ENCODE measurements around the gene SNIP1.
"Not testable (repeated sequence)": the region's sequence is repeated elsewhere in the genome, so short reads cannot be mapped to it uniquely, and the experiment has no call there.

Gene SNIP1

DNA sequence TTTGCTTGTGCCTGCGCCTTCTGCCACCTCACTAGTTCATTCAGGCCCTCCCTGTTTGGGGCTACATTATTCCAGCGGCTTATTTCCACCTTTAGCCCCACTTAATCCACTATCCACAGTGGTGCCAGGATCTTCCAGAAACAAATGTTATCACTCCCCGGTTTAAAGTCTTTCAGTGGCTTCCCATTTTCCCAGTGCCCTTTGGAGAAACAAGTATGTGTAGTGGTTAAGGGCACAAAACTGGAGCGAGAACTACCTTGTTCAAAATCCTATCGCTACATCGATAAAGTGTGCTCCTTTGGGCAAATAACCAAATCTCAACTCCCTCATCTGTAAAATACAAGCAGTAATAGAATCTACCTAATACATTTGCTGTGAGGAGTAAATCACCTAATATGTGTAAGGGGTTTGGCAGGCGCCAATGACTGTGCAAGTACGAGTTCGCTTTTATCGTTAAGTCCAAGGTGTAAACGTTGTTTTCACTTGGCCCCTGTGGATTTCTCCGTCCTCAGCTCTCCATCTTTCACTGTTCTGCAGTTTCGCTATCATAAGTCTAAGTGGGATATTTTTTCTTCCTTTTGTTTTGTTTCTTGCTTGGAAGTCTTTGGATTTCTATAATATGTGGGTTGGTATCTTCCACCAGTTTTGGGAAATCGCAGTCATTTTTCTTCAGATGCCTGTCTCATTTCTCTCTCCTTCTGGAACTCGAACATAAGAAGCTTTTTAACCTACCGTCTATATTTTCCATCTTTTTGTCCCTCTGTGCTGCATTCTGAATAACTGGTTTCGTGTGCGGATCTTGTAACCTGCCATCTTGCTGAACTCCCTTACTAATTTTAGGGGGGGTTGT is 38.7 kb downstream of the SNIP1 start:
- POLR2A ChIA-PET: interaction anchor here (1.0 to 1.5 kb wide), 4 partner anchors 41 to 175 kb away, joined by 3 to 5 read pairs (median 4); partner anchors contain the start of gene ZC3H12A
- no peak for DNase-seq (ENCODE audit: low read depth, low spot score)

DNA sequence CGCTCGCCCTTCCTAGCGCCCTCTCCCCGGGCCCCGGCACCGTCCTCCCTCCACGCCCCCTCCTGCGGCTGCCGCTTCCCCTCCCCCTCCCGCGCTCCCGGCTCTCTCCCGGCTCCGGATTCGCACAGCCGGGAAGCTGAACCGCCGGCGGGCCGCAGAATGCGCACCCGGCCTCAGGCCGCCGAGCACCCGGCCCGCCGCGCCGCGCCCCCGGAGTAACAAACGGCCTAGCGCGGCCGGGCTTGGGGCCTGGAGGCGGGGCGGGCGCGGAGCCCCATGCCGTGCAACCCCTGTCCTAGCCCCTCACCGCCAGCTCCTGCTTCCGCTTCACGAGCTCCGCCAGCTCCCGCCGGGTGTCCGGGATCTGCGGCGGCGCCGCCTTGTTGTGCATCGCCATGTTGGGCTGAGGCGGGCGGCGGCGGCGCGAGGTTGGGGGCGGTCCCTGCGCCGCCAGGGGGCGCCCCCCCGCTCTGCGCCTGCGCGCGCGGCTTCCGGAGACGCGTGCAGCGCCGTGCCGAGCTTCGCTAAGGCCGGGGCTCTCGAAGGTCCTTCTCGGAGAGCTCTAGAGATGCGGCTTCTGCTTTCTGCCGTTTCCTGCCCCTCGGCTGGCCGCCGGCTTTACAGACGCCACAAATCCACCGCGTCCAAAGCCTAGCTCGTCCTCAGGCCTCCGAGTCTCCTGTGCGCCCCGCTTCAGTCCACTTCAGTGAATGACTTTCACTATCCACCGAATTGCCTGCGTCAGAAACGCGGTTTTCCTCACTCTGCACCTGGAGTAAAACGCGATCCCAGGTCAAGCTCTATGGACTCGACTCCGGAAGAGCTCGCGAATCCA is 39.5 kb downstream of the SNIP1 start, which contains the start of gene MEAF6:
MEAF6 (minus strand) TSS at position 417 of the 835 bp plus-strand sequence; CDS start at position 397, 20 bp downstream.
- ChIA-PET CTCF (interaction anchor here (0.6 to 4.6 kb wide), 43 partner anchors 9 to 1311 kb away, joined by 3 to 96 read pairs (median 5); partner anchors contain the start of gene DNALI1), POLR2A (interaction anchor here (0.6 to 1.5 kb wide), 7 partner anchors 40 to 445 kb away, joined by 3 to 5 read pairs (median 3); partner anchors contain the start of genes DNALI1, GNL2 and ZC3H12A)
- TF ChIP-seq, protein P1, sequence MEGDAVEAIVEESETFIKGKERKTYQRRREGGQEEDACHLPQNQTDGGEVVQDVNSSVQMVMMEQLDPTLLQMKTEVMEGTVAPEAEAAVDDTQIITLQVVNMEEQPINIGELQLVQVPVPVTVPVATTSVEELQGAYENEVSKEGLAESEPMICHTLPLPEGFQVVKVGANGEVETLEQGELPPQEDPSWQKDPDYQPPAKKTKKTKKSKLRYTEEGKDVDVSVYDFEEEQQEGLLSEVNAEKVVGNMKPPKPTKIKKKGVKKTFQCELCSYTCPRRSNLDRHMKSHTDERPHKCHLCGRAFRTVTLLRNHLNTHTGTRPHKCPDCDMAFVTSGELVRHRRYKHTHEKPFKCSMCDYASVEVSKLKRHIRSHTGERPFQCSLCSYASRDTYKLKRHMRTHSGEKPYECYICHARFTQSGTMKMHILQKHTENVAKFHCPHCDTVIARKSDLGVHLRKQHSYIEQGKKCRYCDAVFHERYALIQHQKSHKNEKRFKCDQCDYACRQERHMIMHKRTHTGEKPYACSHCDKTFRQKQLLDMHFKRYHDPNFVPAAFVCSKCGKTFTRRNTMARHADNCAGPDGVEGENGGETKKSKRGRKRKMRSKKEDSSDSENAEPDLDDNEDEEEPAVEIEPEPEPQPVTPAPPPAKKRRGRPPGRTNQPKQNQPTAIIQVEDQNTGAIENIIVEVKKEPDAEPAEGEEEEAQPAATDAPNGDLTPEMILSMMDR (IDR thresholded peaks at IDR 0.05; ENCODE audit: insufficient read depth, low read length, missing control alignments): peak; percentile 49
- H3K4me3 ChIP-seq (ENCODE audit: low read depth, low read length): peak within 1 kb of the TSS; percentile 81
- DNase-seq (ENCODE audit: low read depth, low spot score): no peak

More for the DNA sequence above, 38.7 kb downstream of the SNIP1 start:
- peak overlapping the region; percentile 81 for H3K4me3 ChIP-seq (ENCODE audit: low read depth, low read length)
- TF ChIP-seq, protein P1 (IDR thresholded peaks at IDR 0.05; ENCODE audit: insufficient read depth, low read length, missing control alignments): no peak
- CTCF ChIA-PET: interaction anchor here (0.6 to 4.6 kb wide), 39 partner anchors 9 to 1310 kb away, joined by 3 to 96 read pairs (median 6); partner anchors contain the start of gene DNALI1

DNA sequence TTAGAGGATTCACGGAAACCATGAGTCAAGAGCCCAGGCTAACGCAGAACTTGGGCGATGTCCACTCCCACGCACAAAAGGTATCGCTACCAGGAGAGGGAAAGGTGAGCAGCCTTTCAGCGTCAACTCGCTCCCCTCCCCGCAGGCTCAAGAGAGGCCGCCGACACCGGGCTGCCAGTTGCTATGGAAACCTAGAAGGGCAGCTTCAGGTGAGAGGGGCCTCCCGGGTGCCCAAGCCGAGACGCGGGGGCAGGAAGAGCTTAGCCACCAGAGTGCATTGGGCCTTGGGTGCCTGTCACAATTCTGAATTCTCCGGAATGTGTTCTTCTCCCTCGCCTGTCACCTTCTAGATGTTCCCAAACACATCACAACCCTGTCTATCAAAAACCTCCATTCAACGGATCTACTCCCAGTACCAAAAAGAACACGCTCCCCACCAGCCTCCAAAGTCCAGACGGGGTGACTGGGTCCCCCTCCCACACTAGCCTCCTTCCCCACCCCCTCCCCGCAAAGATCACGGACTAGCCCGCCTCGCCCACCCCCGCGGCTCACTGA is 40.2 kb downstream of the SNIP1 start:
- TF ChIP-seq, protein P1 (IDR thresholded peaks at IDR 0.05; ENCODE audit: insufficient read depth, low read length, missing control alignments): no peak
- H3K4me3 ChIP-seq (ENCODE audit: low read depth, low read length): peak overlapping the region; percentile 81
- ChIA-PET POLR2A (interaction anchor here (0.6 to 1.5 kb wide), 4 partner anchors 39 to 445 kb away, joined by 3 to 4 read pairs (median 4); partner anchors contain the start of genes DNALI1, GNL2 and ZC3H12A), CTCF (interaction anchor here (0.6 to 4.6 kb wide), 35 partner anchors 8 to 1245 kb away, joined by 3 to 96 read pairs (median 8); partner anchors contain the start of gene DNALI1)
- DNase-seq (ENCODE audit: low read depth, low spot score): no peak

DNA sequence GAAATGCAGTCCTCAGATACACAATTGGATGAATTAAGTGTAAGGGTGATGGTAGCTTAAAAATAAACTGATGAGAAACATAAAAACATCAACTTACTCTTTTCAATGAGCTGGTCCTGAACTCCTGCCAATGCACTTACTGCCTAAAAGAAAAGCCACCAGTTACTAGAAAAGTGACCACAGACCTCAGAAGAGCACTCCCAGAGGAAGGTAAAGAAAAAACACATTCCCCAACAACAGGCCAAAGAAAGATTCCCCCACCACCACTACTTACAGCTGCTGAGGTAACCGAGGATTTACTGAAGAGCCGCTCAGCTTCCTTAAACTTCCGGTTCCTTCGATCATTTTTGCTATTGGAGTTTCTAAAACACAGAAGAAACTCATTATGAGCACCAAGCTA is 44.9 kb downstream of the SNIP1 start:
- no peak for DNase-seq (ENCODE audit: low read depth, low spot score)
- POLR2A ChIA-PET: no interaction called here
- CTCF ChIA-PET: interaction anchor here (1.2 to 3.0 kb wide), 7 partner anchors 9 to 173 kb away, joined by 3 to 19 read pairs (median 6); no protein-coding TSS in a partner anchor
- TF ChIP-seq, protein P1 (IDR thresholded peaks at IDR 0.05; ENCODE audit: insufficient read depth, low read length, missing control alignments): peak; percentile 6
- H3K4me3 ChIP-seq (ENCODE audit: low read depth, low read length): no peak overlapping the region

DNA sequence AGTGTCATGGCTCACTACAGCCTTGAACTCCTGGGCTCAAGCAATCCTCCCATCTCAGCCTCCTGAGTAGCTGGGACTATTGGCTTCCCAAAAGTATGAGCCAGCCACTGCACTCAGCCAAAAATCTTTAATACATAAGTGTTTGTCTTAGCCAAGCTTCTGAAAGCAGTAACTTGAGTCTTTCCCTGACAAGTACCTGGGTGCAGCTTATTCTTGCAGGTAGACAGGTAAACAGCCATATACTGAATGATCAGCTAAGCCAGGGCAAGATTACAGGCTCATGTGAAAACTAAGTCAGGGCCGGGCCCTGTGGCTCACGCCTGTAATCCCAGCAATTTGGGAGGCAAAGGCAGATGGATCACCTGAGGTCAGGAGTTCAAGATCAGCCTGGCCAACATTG is 47.4 kb downstream of the SNIP1 start:
- POLR2A ChIA-PET: no interaction called here

DNA sequence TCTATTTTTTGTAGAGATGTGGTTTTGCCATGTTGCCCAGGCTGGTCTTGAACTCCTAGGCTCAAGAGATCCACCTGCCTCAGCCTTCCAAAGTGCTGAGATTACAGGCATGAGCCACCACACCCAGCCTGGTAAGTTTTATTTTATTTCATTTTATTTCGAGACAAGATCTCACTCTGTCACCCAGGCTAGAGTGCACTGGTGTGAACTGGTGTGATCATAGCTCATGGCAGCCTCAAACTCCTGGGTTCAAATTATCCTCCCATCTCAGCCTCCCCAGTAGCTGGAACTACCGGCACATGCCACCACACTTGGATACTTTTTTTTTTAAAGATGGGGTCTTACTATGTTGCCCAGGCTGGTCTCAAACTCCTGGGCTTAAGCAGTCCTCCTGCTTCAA is 51.3 kb downstream of the SNIP1 start:
- DNase-seq (ENCODE audit: low read depth, low spot score); H3K4me3 ChIP-seq (ENCODE audit: low read depth, low read length); POLR2A ChIA-PET: not testable (repeated sequence)
- CTCF ChIA-PET: interaction anchor here (1.1 to 9.5 kb wide), 5 partner anchors 11 to 180 kb away, joined by 3 to 96 read pairs (median 7); partner anchors contain the start of gene MEAF6

More for the DNA sequence above, 47.4 kb downstream of the SNIP1 start:
- no peak for DNase-seq (ENCODE audit: low read depth, low spot score)
- CTCF ChIA-PET: interaction anchor here (0.8 to 2.6 kb wide), 5 partner anchors 8 to 175 kb away, joined by 3 to 19 read pairs (median 10); partner anchors contain the start of gene MEAF6
- TF ChIP-seq, protein P1 (IDR thresholded peaks at IDR 0.05; ENCODE audit: insufficient read depth, low read length, missing control alignments): no peak
- H3K4me3 ChIP-seq (ENCODE audit: low read depth, low read length): no peak overlapping the region

All from AG04449 (cell line).